ENCODE results near the gene CLEC16A. TPM values are rescaled to one million over a fixed set of nuclear protein-coding genes. Genes with fewer than 3 reads are reported as not detected.
A peak's percentile ranks its signal among the peaks of the same experiment; 100 is the strongest.

CLEC16A gene
- total and polyA plus RNA-seq, 3 experiments from 2014 or later, result 18.6 to 38.2 (median 38.1) TPM

- H3K9me3 ChIP-seq (ENCODE audit: low read length), result no peaks in the 10 kb centered on the region
- no peak overlapping the region for H3K27ac ChIP-seq (ENCODE audit: low read depth, low read length)
- Mint-ChIP-seq H3K4me1 (peaks cover 22 to 24% (median 22%) of the 10 kb centered on the region in 3 donors), H3K27me3 (no peaks in the 10 kb centered on the region), H3K9me3 (no peaks in the 10 kb centered on the region), H3K27ac (peak overlapping the region in 2 of 8 donors; percentile 18 to 93), H3K36me3 (peaks cover 0 to 27% (median 6%) of the 10 kb centered on the region in 3 donors), H3K4me3 (no peak overlapping the region)
- ChIA-PET POLR2A (no interaction called here), CTCF (no interaction called here)
- H3K36me3 ChIP-seq (ENCODE audit: insufficient read depth, low read length), result no peaks in the 10 kb centered on the region
- no peak overlapping the region for H3K4me3 ChIP-seq (ENCODE audit: low read length)
- H3K4me1 ChIP-seq (ENCODE audit: insufficient read depth, low read length), result peaks cover 28% of the 10 kb centered on the region
- H3K27me3 ChIP-seq (ENCODE audit: insufficient read depth, low read length, poor library complexity, severe bottlenecking), result no peaks in the 10 kb centered on the region
- DNase-seq, result no peak
Observed at GRCh38 chr16:11138022-11138768, 193.8 kb downstream of the CLEC16A start.

- Histone ChIP-seq H3K4me1 (ENCODE audit: insufficient read depth, low read length) (peaks cover 28% of the 10 kb centered on the region), H3K4me3 (ENCODE audit: low read length) (no peak overlapping the region), H3K9me3 (ENCODE audit: low read length) (no peaks in the 10 kb centered on the region), H3K27me3 (ENCODE audit: insufficient read depth, low read length, poor library complexity, severe bottlenecking) (no peaks in the 10 kb centered on the region), H3K36me3 (ENCODE audit: insufficient read depth, low read length) (no peaks in the 10 kb centered on the region), H3K27ac (ENCODE audit: low read depth, low read length) (no peak overlapping the region)
- CTCF ChIA-PET, result interaction anchor here (1.1 kb wide), 1 partner anchor 11 kb away, joined by 3 read pairs; no protein-coding TSS in a partner anchor
- POLR2A ChIA-PET, result no interaction called here
- Mint-ChIP-seq H3K4me3 (no peak overlapping the region), H3K27ac (no peak overlapping the region), H3K27me3 (no peaks in the 10 kb centered on the region), H3K9me3 (no peaks in the 10 kb centered on the region), H3K4me1 (peaks cover 22 to 24% (median 22%) of the 10 kb centered on the region in 3 donors), H3K36me3 (peaks cover 0 to 27% (median 6%) of the 10 kb centered on the region in 3 donors)
- no peak for DNase-seq
Observed at GRCh38 chr16:11138769-11139325, 194.5 kb downstream of the CLEC16A start.

- H3K9me3 Mint-ChIP-seq, result no peaks in the 10 kb centered on the region
- H3K36me3 Mint-ChIP-seq, result peaks cover 0 to 27% (median 6%) of the 10 kb centered on the region in 3 donors
- peak overlapping the region in 2 of 7 donors; percentile 19 to 27 for H3K4me3 Mint-ChIP-seq
- ChIA-PET POLR2A (no interaction called here), CTCF (interaction anchor here (0.8 to 1.1 kb wide), 2 partner anchors 10 to 115 kb away, joined by 3 read pairs; no protein-coding TSS in a partner anchor)
- H3K4me1 ChIP-seq (ENCODE audit: insufficient read depth, low read length), result peaks cover 28% of the 10 kb centered on the region
- H3K27me3 ChIP-seq (ENCODE audit: insufficient read depth, low read length, poor library complexity, severe bottlenecking), result no peaks in the 10 kb centered on the region
- no peaks in the 10 kb centered on the region for H3K27me3 Mint-ChIP-seq
- DNase-seq, result no peak
- H3K27ac Mint-ChIP-seq, result peak overlapping the region in 3 of 8 donors; percentile 19 to 79 (median 21)
- H3K27ac ChIP-seq (ENCODE audit: low read depth, low read length), result no peak overlapping the region
- H3K36me3 ChIP-seq (ENCODE audit: insufficient read depth, low read length), result no peaks in the 10 kb centered on the region
- peak overlapping the region; percentile 20 for H3K4me3 ChIP-seq (ENCODE audit: low read length)
- no peaks in the 10 kb centered on the region for H3K9me3 ChIP-seq (ENCODE audit: low read length)
- peaks cover 22 to 24% (median 22%) of the 10 kb centered on the region in 3 donors for H3K4me1 Mint-ChIP-seq
Observed at GRCh38 chr16:11139326-11140097, 195.1 kb downstream of the CLEC16A start.

GRCh38 chr16:11140098-11140375 lies 195.7 kb downstream of the CLEC16A start:
- H3K36me3 ChIP-seq (ENCODE audit: insufficient read depth, low read length), result no peaks in the 10 kb centered on the region
- Mint-ChIP-seq H3K36me3 (peaks cover 0 to 24% (median 6%) of the 10 kb centered on the region in 3 donors), H3K9me3 (no peaks in the 10 kb centered on the region), H3K4me3 (peak overlapping the region in 4 of 7 donors; percentile 19 to 62 (median 44)), H3K4me1 (peaks cover 22 to 24% (median 22%) of the 10 kb centered on the region in 3 donors), H3K27ac (peak overlapping the region in 3 of 8 donors; percentile 52 to 79 (median 60)), H3K27me3 (no peaks in the 10 kb centered on the region)
- H3K4me3 ChIP-seq (ENCODE audit: low read length), result peak overlapping the region; percentile 20
- peaks cover 28% of the 10 kb centered on the region for H3K4me1 ChIP-seq (ENCODE audit: insufficient read depth, low read length)
- no peaks in the 10 kb centered on the region for H3K9me3 ChIP-seq (ENCODE audit: low read length)
- peak in 1 of 5 donors; percentile 53 for DNase-seq
- CTCF ChIA-PET, result interaction anchor here (0.8 kb wide), 1 partner anchor 115 kb away, joined by 3 read pairs; no protein-coding TSS in a partner anchor
- POLR2A ChIA-PET, result no interaction called here
- H3K27me3 ChIP-seq (ENCODE audit: insufficient read depth, low read length, poor library complexity, severe bottlenecking), result no peaks in the 10 kb centered on the region
- no peak overlapping the region for H3K27ac ChIP-seq (ENCODE audit: low read depth, low read length)

DNA sequence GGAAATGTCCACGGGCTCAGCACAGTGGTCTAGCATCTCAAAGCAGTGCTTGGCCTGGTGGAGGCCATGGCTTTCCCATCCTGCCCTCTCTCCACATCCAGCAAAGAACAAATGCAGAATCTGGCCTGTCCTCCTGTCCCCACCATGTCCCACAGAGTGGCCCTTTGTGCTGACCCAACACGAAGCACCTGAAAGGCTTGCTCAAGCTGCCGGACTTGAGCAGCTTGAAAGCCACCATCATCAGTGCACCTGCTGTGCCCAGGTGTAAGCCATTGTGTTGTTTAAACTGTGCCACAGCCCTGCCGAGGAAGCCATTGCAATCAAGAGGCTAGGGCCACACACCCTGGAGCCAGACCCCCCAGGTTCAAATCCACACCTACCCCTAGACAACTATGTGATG lies 196.1 kb downstream of the CLEC16A start:
- CTCF ChIA-PET, result no interaction called here
- peaks cover 28% of the 10 kb centered on the region for H3K4me1 ChIP-seq (ENCODE audit: insufficient read depth, low read length)
- no peaks in the 10 kb centered on the region for H3K27me3 ChIP-seq (ENCODE audit: insufficient read depth, low read length, poor library complexity, severe bottlenecking)

DNA sequence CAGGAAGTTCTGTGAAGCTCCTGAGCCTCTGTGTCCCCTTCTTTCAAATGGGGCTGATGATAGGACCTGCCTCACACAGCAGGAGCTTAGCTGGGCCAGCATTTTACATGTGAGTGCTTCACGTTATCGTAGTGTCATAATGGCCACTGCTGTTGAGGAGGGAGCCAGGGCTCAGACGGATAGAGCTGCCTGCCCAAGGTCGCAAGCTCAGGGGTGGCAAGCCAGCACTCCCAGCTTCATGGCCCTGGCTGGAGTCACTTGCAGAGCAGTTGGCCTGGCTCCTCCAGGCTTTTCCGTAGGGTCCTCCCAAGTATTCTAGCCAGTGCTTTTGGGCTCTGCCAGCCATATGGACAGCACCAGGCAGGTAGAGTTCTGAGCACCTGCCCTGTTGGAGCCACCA lies 196.5 kb downstream of the CLEC16A start:
- H3K36me3 Mint-ChIP-seq, result peaks cover 0 to 17% (median 6%) of the 10 kb centered on the region in 3 donors
- ChIA-PET CTCF (no interaction called here), POLR2A (no interaction called here)
- H3K4me1 ChIP-seq (ENCODE audit: insufficient read depth, low read length), result peaks cover 28% of the 10 kb centered on the region
- H3K27me3 Mint-ChIP-seq, result no peaks in the 10 kb centered on the region
- H3K4me3 ChIP-seq (ENCODE audit: low read length), result no peak overlapping the region
- no peak for DNase-seq
- no peak overlapping the region for H3K27ac Mint-ChIP-seq
- no peaks in the 10 kb centered on the region for H3K27me3 ChIP-seq (ENCODE audit: insufficient read depth, low read length, poor library complexity, severe bottlenecking)
- H3K9me3 ChIP-seq (ENCODE audit: low read length), result no peaks in the 10 kb centered on the region
- H3K4me3 Mint-ChIP-seq, result no peak overlapping the region
- no peaks in the 10 kb centered on the region for H3K9me3 Mint-ChIP-seq
- H3K27ac ChIP-seq (ENCODE audit: low read depth, low read length), result no peak overlapping the region
- H3K36me3 ChIP-seq (ENCODE audit: insufficient read depth, low read length), result no peaks in the 10 kb centered on the region
- H3K4me1 Mint-ChIP-seq, result peaks cover 22 to 24% (median 22%) of the 10 kb centered on the region in 3 donors

More for the DNA sequence above, 196.1 kb downstream of the CLEC16A start:
- Mint-ChIP-seq H3K27me3 (no peaks in the 10 kb centered on the region), H3K27ac (peak overlapping the region in 4 of 8 donors; percentile 29 to 79 (median 68)), H3K9me3 (no peaks in the 10 kb centered on the region), H3K36me3 (peaks cover 0 to 21% (median 6%) of the 10 kb centered on the region in 3 donors), H3K4me1 (peaks cover 22 to 24% (median 22%) of the 10 kb centered on the region in 3 donors), H3K4me3 (peak overlapping the region in 1 of 7 donors; percentile 60)
- Histone ChIP-seq H3K27ac (ENCODE audit: low read depth, low read length) (no peak overlapping the region), H3K4me3 (ENCODE audit: low read length) (peak overlapping the region; percentile 20), H3K36me3 (ENCODE audit: insufficient read depth, low read length) (no peaks in the 10 kb centered on the region), H3K9me3 (ENCODE audit: low read length) (no peaks in the 10 kb centered on the region)
- DNase-seq, result no peak
- POLR2A ChIA-PET, result no interaction called here

DNA sequence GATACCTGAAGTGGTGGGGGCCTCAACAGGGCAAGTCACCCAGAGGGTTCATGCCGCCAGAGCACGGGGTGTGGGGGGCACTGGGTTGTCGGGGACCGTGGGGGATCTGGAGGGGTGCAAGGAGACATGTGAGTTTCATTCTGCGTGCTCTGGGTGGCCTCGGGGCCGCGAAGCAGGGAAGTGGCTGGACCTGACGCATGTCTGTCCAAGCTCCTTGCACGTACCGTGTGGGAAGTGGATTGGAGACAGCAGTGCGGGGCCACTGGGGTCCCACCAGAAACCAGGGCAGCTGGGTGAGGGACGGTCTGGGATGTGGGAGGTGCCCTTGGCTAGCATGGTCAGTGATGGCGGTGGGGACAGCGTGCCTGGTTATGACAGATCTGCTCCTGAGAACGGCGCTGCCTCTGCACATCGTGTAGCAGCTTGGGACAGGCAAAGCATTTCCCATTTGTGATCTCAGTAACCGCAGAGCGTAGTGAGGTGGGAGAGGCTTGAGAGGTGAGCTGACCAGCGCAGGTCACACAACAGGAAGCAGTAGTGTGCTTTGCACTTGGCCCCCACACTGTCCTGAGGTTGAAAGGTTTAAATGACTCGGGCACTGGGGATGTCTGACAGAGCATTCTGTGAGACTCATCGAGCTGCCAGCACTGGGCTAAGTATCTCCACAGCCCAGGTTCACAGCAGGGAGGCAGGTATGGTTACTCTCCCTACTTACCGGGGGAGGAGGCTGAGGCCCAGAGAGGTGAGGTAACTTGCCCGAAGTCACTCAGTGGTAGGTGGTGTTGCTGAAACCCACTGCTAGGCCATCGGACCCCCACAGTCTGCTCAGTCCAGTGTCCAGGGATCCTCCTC lies 197.3 kb downstream of the CLEC16A start:
- Histone ChIP-seq H3K36me3 (ENCODE audit: insufficient read depth, low read length) (no peaks in the 10 kb centered on the region), H3K27me3 (ENCODE audit: insufficient read depth, low read length, poor library complexity, severe bottlenecking) (no peaks in the 10 kb centered on the region), H3K9me3 (ENCODE audit: low read length) (no peaks in the 10 kb centered on the region), H3K27ac (ENCODE audit: low read depth, low read length) (no peak overlapping the region), H3K4me1 (ENCODE audit: insufficient read depth, low read length) (peaks cover 28% of the 10 kb centered on the region), H3K4me3 (ENCODE audit: low read length) (no peak overlapping the region)
- Mint-ChIP-seq H3K27me3 (no peaks in the 10 kb centered on the region), H3K4me1 (peaks cover 22 to 24% (median 22%) of the 10 kb centered on the region in 3 donors), H3K4me3 (no peak overlapping the region), H3K9me3 (no peaks in the 10 kb centered on the region), H3K36me3 (peaks cover 0 to 14% (median 0%) of the 10 kb centered on the region in 3 donors), H3K27ac (no peak overlapping the region)
- ChIA-PET POLR2A (no interaction called here), CTCF (no interaction called here)
- no peak for DNase-seq
